HUES64 (cell line): ENCODE results near the gene TECPR1.

Experiments used
- H3K27ac ChIP-seq: 2 replicates; pipeline ENCODE4 v1.7.0; 2013; ENCODE audit warnings: low read depth, low read length, inconsistent platforms
- H3K27me3 ChIP-seq: 2 replicates; pipeline ENCODE4 v1.6.1; 2013; ENCODE audit warnings: mild to moderate bottlenecking, low read length; ENCODE audit not compliant: insufficient read depth
- H3K36me3 ChIP-seq: 2 replicates; pipeline ENCODE4 v1.6.1; 2013; ENCODE audit warnings: mild to moderate bottlenecking, low read length; ENCODE audit not compliant: insufficient read depth
- H3K4me1 ChIP-seq: 2 replicates; pipeline ENCODE4 v1.6.1; 2013; ENCODE audit warnings: mild to moderate bottlenecking, low read length, moderate library complexity; ENCODE audit not compliant: insufficient read depth
- H3K4me3 ChIP-seq: 2 replicates; pipeline ENCODE4 v1.5.1; 2013; ENCODE audit warnings: mild to moderate bottlenecking, low read length, moderate library complexity
- H3K9ac ChIP-seq: 2 replicates; pipeline ENCODE4 v1.6.1; 2013; ENCODE audit warnings: mild to moderate bottlenecking, low read depth, low read length
- H3K9me3 ChIP-seq: 2 replicates; pipeline ENCODE4 v1.6.1; 2013; ENCODE audit warnings: low read depth, low read length; ENCODE audit not compliant: insufficient read depth
- WGBS: fragments of 150-250, 120-280 bp; methylation state at CpG from one replicate; pipeline ENCODE4 v1.1.7; 2013; ENCODE audit warnings: missing lambda C conversion rate; 5-methylcytosine and 5-hydroxymethylcytosine counted together

Gene TECPR1

GRCh38 chr7:98204670-98205069 is 47.4 kb downstream of the TECPR1 start:
- 93% methylated on average over 11 of the region's 11 CpGs for WGBS
- Histone ChIP-seq H3K36me3 (peaks cover 25% of the 10 kb centered on the region), H3K27ac (no peak overlapping the region), H3K9ac (no peak overlapping the region), H3K27me3 (no peaks in the 10 kb centered on the region), H3K9me3 (no peaks in the 10 kb centered on the region), H3K4me3 (no peak overlapping the region), H3K4me1 (no peaks in the 10 kb centered on the region)

GRCh38 chr7:98203964-98204605 is 47.9 kb downstream of the TECPR1 start:
- H3K9ac ChIP-seq, result no peak overlapping the region
- no peaks in the 10 kb centered on the region for H3K9me3 ChIP-seq
- no peak overlapping the region for H3K4me3 ChIP-seq
- no peaks in the 10 kb centered on the region for H3K4me1 ChIP-seq
- no peak overlapping the region for H3K27ac ChIP-seq
- H3K36me3 ChIP-seq, result peaks cover 25% of the 10 kb centered on the region
- 97% methylated on average over 18 of the region's 18 CpGs for WGBS
- no peaks in the 10 kb centered on the region for H3K27me3 ChIP-seq

GRCh38 chr7:98203261-98203963 is 48.6 kb downstream of the TECPR1 start:
- WGBS, result 97% methylated on average over 27 of the region's 28 CpGs
- no peaks in the 10 kb centered on the region for H3K4me1 ChIP-seq
- H3K4me3 ChIP-seq, result no peak overlapping the region
- H3K9ac ChIP-seq, result no peak overlapping the region
- H3K27ac ChIP-seq, result no peak overlapping the region
- H3K36me3 ChIP-seq, result peaks cover 25% of the 10 kb centered on the region
- H3K9me3 ChIP-seq, result no peaks in the 10 kb centered on the region
- H3K27me3 ChIP-seq, result no peaks in the 10 kb centered on the region

GRCh38 chr7:98202367-98203195 is 49.5 kb downstream of the TECPR1 start:
- H3K27me3 ChIP-seq, result no peaks in the 10 kb centered on the region
- 96% methylated on average over 15 of the region's 15 CpGs for WGBS
- H3K9ac ChIP-seq, result no peak overlapping the region
- H3K36me3 ChIP-seq, result peaks cover 25% of the 10 kb centered on the region
- H3K4me3 ChIP-seq, result no peak overlapping the region
- H3K9me3 ChIP-seq, result no peaks in the 10 kb centered on the region
- H3K4me1 ChIP-seq, result no peaks in the 10 kb centered on the region
- H3K27ac ChIP-seq, result no peak overlapping the region

- Histone ChIP-seq H3K4me1 (no peaks in the 10 kb centered on the region), H3K27me3 (no peaks in the 10 kb centered on the region), H3K9me3 (no peaks in the 10 kb centered on the region), H3K4me3 (no peak overlapping the region), H3K9ac (no peak overlapping the region), H3K27ac (no peak overlapping the region), H3K36me3 (peaks cover 10% of the 10 kb centered on the region)
- 89% methylated on average over 6 of the region's 6 CpGs for WGBS
Observed at GRCh38 chr7:98200364-98200763, 51.7 kb downstream of the TECPR1 start.

GRCh38 chr7:98199131-98199530 is 52.9 kb downstream of the TECPR1 start:
- no peak overlapping the region for H3K4me3 ChIP-seq
- no peaks in the 10 kb centered on the region for H3K4me1 ChIP-seq
- no peak overlapping the region for H3K9ac ChIP-seq
- peaks cover 17% of the 10 kb centered on the region for H3K36me3 ChIP-seq
- 100% methylated on average over 5 of the region's 5 CpGs for WGBS
- H3K27me3 ChIP-seq, result no peaks in the 10 kb centered on the region
- no peaks in the 10 kb centered on the region for H3K9me3 ChIP-seq
- H3K27ac ChIP-seq, result no peak overlapping the region

GRCh38 chr7:98196706-98197605 is 55.1 kb downstream of the TECPR1 start:
- 96% methylated on average over 16 of the region's 16 CpGs for WGBS
- H3K9ac ChIP-seq, result no peak overlapping the region
- peaks cover 37% of the 10 kb centered on the region for H3K36me3 ChIP-seq
- no peak overlapping the region for H3K27ac ChIP-seq
- no peaks in the 10 kb centered on the region for H3K9me3 ChIP-seq
- H3K4me3 ChIP-seq, result no peak overlapping the region
- no peaks in the 10 kb centered on the region for H3K27me3 ChIP-seq
- no peaks in the 10 kb centered on the region for H3K4me1 ChIP-seq

GRCh38 chr7:98194672-98195457 is 57.2 kb downstream of the TECPR1 start:
- Histone ChIP-seq H3K9ac (no peak overlapping the region), H3K9me3 (no peaks in the 10 kb centered on the region), H3K27me3 (no peaks in the 10 kb centered on the region), H3K36me3 (peaks cover 49% of the 10 kb centered on the region), H3K27ac (no peak overlapping the region), H3K4me1 (no peaks in the 10 kb centered on the region), H3K4me3 (no peak overlapping the region)
- 94% methylated on average over 8 of the region's 8 CpGs for WGBS

GRCh38 chr7:98194186-98194585 is 57.8 kb downstream of the TECPR1 start:
- Histone ChIP-seq H3K36me3 (peaks cover 54% of the 10 kb centered on the region), H3K27ac (no peak overlapping the region), H3K27me3 (no peaks in the 10 kb centered on the region), H3K4me3 (no peak overlapping the region), H3K4me1 (no peaks in the 10 kb centered on the region), H3K9me3 (no peaks in the 10 kb centered on the region), H3K9ac (no peak overlapping the region)
- 96% methylated on average over 26 of the region's 28 CpGs for WGBS

- Histone ChIP-seq H3K36me3 (peaks cover 54% of the 10 kb centered on the region), H3K27ac (no peak overlapping the region), H3K27me3 (no peaks in the 10 kb centered on the region), H3K4me3 (no peak overlapping the region), H3K9ac (no peak overlapping the region), H3K9me3 (no peaks in the 10 kb centered on the region), H3K4me1 (no peaks in the 10 kb centered on the region)
- WGBS, result 96% methylated on average over 37 of the region's 37 CpGs
Observed at GRCh38 chr7:98193474-98194180, 58.4 kb downstream of the TECPR1 start.
